ENCODE measurements around the gene SLC2A13.

The SLC2A13 gene

GRCh38 chr12:40105515-40106201 is at the start of gene SLC2A13:
Gene SLC2A13, minus strand, starts transcription at chr12:40106081. Its CDS starts 273 bp downstream, at chr12:40105808.
- in situ Hi-C loops (cut with MboI; ENCODE audit: low sequenced_read_pairs) = loop anchor here (25.0 kb wide), 1 partner anchor 343 kb away; no protein-coding TSS in a partner anchor

DNA sequence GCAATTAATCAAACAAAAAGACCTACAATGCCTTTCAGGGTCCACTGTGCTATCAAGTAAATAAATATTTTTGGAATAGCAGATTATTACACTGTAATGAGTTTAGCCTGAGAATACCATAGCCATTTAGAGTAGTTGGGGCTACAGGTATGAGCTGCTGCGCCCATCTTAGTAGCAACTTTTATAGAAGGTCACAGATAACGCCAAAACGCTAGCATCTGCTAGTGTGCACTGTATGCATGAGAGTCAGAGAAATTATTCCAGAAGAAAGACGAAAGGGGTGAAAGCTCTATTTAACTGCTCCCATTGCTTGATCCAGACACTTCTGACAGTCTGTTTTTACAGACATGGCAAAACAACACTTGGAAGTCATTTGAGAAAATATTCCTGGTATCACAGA is 48.5 kb upstream of the SLC2A13 start:
- in situ Hi-C loops (cut with MboI; ENCODE audit: low sequenced_read_pairs) = loop anchor here (25.0 kb wide), 1 partner anchor 158 kb away; no protein-coding TSS in a partner anchor

DNA sequence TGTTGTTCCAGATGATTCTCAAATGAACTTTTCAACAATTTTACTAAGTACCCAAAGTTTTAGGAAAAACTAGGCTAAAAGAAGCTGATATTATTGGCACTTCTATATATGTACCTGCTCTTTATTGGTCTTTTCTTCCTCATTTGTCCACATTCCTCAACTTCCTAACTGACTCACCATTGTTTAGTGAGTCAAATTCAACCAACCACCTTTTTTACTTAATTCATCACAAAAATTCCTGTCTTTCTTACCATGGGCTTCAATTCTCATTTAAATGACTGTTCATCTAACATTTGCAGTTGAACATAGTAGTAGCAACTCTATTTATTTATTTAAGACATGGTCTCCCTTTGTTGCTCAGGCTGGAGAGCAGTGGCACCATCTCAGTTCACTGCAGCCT is 47.6 kb upstream of the SLC2A13 start:
- in situ Hi-C loops (cut with MboI; ENCODE audit: low sequenced_read_pairs) = loop anchor here (25.0 kb wide), 1 partner anchor 159 kb away; no protein-coding TSS in a partner anchor

GRCh38 chr12:40152783-40153383 is 47.0 kb upstream of the SLC2A13 start:
- in situ Hi-C loops (cut with MboI; ENCODE audit: low sequenced_read_pairs) = loop anchor here (25.0 kb wide), 1 partner anchor 159 kb away; no protein-coding TSS in a partner anchor

GRCh38 chr12:40149673-40150260 is 43.9 kb upstream of the SLC2A13 start:
- in situ Hi-C loops (cut with MboI; ENCODE audit: low sequenced_read_pairs) = loop anchor here (25.0 kb wide), 1 partner anchor 163 kb away; no protein-coding TSS in a partner anchor

DNA sequence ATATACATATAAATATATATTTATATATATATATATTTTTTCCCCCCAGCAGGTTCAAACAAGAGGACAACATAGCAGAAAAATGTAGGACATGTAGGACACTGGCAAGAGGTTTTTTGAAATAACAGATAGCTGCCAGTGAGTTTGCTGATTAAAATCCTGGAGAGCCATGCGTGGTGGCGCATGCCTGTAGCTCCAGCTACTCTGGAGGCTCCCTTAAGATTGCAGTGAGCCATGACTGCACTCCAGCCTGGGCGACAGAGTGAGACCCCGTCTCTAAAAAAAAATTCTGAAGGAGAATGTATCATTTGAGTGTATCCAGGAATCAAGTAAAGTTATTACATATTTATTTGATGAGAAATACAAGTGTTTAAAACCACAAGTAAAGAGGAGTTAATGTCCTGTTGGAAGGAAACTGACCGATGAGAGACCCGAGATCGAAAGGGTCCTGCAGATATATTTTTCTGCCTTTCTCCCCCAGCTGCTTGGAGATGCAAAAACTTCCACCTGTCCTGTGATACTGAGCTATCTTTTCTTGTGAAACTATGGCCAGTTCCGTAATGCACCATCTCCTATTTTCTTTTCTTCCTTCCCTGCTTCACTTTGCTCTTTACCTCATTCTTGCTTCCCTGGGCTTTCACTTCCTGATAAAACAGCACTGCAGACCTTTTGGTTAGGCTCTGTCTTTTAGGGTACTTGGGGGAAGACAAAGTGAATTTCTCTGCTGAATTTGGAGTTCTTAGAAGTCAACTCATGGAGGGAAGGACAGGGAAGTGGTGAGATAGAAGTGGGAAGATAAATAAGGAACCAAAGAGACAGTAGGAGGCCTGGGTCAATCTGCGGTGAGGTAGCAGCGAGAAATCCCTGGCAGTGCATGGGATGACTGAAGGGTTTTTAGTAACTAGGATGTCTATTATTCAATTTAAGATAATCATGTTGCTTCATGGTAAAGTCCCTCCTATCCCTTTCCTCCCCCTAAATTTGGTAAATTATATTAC is 41.2 kb upstream of the SLC2A13 start:
- in situ Hi-C loops (cut with MboI; ENCODE audit: low sequenced_read_pairs) = no loop called here

DNA sequence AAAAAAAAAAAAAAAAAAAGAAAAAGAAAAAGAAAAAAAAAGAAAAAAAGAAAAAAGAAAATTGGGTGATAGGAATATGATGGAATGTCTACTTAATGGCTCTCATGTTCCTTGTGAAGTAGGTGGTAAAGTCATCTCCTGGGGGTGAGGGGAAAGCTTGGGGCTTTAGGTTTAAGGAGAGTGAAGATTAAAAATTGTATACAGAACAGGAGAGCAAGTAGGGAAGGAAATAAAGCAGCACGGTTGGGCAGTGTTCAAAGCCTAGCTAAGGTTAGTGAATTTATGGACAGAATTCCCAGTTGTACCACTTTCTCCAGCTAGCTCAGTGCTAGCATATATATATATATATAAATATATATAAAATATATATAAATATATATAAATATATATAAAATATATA is 40.0 kb upstream of the SLC2A13 start:
- in situ Hi-C loops (cut with MboI; ENCODE audit: low sequenced_read_pairs) = no loop called here

DNA sequence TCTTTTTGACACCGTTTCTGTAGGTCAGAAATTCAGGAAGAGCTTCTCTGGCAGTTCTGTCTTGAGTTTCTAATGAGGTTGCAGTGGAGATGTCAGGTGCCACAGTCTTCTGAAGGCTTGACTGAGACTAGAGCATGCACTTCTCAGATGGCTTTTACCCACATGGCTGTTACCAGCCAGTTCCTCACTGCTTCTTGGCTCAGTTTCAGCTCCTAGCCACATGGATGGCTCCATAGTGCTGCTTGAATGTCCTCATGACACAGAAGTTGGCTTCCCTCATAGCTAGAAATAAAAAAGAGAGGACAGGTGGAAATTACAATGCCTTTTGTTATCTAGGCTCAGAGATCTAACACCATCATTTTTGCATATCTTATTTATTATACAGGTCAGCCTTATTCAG is 38.1 kb upstream of the SLC2A13 start:
- in situ Hi-C loops (cut with MboI; ENCODE audit: low sequenced_read_pairs) = no loop called here

DNA sequence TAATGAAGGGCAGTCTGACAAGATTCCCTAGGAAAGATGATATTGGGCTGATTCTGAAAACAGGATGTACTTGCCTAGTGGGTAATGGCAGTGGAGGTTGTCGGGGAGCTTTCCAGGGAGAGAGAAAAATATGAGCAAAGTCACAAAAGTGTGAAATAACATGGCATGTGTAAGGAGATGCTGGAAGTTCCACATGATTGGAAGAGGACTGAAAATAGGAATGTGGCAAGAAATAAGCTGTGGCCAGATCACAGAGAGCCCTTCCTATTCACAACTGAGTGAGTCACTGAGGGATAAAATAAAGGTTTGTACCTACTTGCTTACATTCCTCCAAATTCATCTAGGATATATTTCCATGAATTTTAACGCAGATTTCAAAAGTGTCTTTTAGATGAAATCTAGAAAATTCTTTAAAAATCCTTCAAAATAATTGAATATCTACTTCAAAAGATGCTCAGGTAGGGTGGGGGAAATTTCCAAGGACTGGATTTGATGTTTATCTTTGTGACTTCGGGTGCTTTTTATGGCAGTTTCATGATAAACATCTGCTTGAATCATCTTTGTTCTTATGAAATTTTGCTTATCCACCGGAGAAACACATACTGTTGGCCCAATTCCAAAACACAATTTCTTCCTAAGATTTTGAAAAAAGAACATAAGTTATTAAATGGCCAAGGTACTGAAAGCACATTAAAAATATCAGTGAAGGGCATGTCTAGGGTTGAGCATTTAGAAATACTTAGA is 36.3 kb upstream of the SLC2A13 start:
- in situ Hi-C loops (cut with MboI; ENCODE audit: low sequenced_read_pairs) = no loop called here

DNA sequence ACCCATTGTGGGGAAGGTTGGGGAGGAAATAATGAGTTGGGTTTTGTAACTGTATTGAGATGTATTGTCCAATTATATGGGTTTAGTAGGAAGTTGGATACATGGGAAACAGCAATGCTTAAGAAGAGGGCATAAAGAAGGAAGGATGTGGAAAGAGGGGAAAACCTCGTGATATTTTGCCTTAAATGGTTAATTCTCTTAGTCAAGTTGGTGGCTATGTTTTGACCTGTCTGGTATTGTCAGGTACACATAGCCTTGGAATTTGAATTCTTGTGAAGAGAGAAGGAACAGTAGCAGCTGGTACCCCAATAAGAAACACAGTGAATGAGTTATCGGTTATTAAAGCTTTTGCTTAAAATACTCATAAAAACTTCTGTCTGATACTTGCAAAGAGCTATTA is 32.6 kb upstream of the SLC2A13 start:
- in situ Hi-C loops (cut with MboI; ENCODE audit: low sequenced_read_pairs) = no loop called here

DNA sequence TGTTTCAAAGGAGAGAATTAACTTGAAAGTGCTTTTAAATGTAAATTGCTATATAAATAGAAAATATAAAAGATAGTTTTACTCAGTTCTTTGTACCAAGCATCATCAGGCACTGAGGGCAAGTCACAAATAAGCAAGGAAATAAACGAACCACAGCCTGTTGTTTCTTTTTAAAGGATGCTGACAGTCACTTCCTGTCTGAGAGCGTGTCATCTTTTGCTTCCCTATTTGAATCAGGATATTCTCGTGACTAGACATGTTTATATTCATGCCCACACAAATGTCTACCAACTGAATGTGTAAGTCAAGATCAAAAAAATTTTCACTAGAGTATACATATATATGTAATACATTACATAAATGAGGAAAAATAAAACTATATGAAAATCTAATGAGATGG is 31.4 kb upstream of the SLC2A13 start:
- in situ Hi-C loops (cut with MboI; ENCODE audit: low sequenced_read_pairs) = no loop called here

GRCh38 chr12:40127408-40127807 is 21.5 kb upstream of the SLC2A13 start:
- in situ Hi-C loops (cut with MboI; ENCODE audit: low sequenced_read_pairs) = no loop called here

- in situ Hi-C loops (cut with MboI; ENCODE audit: low sequenced_read_pairs) = loop anchor here (25.0 kb wide), 1 partner anchor 361 kb away; no protein-coding TSS in a partner anchor
Measured at GRCh38 chr12:40123496-40123895, 17.6 kb upstream of the SLC2A13 start.

DNA sequence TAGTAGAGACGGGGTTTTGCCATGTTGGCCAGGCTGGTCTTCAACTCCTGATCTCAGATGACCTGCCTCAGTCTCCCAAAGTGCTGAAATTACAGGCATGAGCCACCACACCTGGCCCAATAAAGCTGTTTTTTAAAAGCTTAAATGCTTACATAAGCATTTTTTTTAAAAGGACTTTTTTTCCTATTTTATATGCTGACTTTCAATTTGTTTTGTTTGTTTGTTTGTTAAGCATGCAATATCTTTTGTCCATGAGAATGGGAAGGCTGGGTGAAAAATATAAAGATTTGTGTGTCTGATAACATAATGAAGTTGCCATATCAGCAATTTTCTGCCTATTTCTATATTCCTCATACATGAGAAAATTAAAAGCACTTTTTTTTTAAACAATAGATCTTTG is 17.0 kb upstream of the SLC2A13 start:
- in situ Hi-C loops (cut with MboI; ENCODE audit: low sequenced_read_pairs) = loop anchor here (25.0 kb wide), 1 partner anchor 361 kb away; no protein-coding TSS in a partner anchor

DNA sequence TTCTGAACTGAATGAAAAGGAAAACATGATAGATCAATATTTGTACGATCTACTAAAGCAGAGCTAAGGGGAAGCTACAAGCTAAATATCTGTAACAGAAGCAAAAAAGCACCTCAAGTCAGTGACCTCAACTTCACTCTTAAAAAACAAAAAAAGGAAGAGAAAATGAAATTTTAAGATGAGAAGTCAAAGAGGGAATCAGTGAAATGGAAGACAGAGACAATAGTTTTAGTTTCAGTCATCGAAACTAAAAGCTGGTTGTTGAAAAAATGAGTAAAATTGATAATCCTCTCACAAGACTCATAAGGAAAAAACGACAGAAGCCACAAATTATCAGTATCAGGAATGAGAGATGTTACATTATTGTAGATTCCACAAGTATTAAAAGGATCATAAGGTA is 11.9 kb upstream of the SLC2A13 start:
- in situ Hi-C loops (cut with MboI; ENCODE audit: low sequenced_read_pairs) = loop anchor here (25.0 kb wide), 1 partner anchor 356 kb away; no protein-coding TSS in a partner anchor

DNA sequence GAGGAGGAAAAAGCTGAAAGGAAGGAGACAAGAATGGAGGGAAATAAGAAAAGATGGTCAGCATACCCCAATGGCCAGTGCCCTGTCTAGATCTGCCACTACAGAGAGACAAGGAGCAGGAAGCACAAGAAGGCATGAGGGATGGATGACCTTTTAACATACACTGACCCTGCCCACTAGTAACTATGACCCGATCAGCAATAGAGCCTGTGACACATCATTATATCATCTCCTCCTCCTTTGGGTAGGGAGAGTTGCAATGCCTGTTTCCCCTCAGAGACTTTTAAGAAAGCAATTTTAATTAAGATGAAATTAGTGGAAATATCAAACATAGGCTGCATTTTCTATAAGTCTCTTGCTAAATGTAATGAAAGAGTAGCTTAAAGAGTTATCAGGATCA is 4.7 kb upstream of the SLC2A13 start:
- in situ Hi-C loops (cut with MboI; ENCODE audit: low sequenced_read_pairs) = loop anchor here (25.0 kb wide), 1 partner anchor 348 kb away; no protein-coding TSS in a partner anchor

GRCh38 chr12:40107803-40108620 is 2.1 kb upstream of the SLC2A13 start:
- in situ Hi-C loops (cut with MboI; ENCODE audit: low sequenced_read_pairs) = loop anchor here (25.0 kb wide), 1 partner anchor 346 kb away; no protein-coding TSS in a partner anchor

DNA sequence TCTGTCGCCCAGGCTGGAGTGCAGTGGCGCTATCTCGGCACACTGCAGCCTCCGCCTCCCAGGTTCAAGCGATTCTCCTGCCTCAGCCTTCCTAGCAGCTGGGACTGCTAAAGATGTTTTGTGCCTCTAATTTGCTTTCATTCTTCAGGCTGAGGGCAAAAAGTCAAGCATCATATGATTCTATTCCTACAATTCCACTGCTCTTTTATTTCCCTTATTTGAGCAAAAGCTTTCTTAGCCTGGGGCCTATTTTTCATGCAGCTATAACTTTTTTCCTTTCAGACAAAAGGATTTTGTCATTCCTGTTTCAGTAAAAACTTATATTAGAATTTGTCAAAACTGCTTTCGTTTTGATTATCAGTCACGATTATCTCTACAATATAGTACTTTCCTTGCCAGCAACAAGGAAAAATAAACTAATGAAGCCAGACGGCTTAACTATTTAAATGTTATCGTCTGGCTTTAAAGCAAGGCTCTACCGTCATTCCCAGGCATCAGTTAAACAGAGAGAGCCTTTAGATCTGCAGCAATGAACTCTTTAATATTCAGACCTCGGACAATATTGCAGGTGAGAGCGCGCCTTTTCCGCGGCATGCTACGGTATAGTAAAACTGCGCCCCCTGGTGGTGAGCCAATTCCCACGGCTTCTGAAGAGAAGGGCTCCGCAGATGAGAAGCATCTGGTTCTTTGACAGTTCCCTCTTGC is 1.4 kb upstream of the SLC2A13 start:
- in situ Hi-C loops (cut with MboI; ENCODE audit: low sequenced_read_pairs) = loop anchor here (25.0 kb wide), 1 partner anchor 345 kb away; no protein-coding TSS in a partner anchor
